Breast epithelium (tissue), 4 donors: ENCODE results near the gene DMP1. TPM values are rescaled to one million over a fixed set of nuclear protein-coding genes. Genes with fewer than 3 reads are reported as not detected.
"Not testable (repeated sequence)": the region's sequence is repeated elsewhere in the genome, so short reads cannot be mapped to it uniquely, and the experiment has no call there.

ENCODE experiments used
- DNase-seq, 2 donors: peaks; one replicate each; pipeline ENCODE4 v3.0.0-alpha.2; 2019; ENCODE audit warnings: low spot score in 2 of 2
- H3K27ac ChIP-seq, 2 donors: fragments of 200-600 bp; sonication (generic) in 1 of 2; one replicate each; pipeline ENCODE4 v1.5.1; 2016 to 2019; ENCODE audit warnings: mild to moderate bottlenecking in 1 of 2
- H3K27me3 ChIP-seq, 2 donors: fragments of 200-600 bp; sonication (generic) in 1 of 2; one replicate each; pipeline versions ENCODE4 v1.5.1 to v1.6.0; 2017 to 2019; ENCODE audit warnings: control low read depth in 1 of 2, mild to moderate bottlenecking in 1 of 2
- H3K36me3 ChIP-seq: fragments of 200-600 bp; one replicate; pipeline ENCODE4 v1.5.1; 2019
- H3K4me1 ChIP-seq, 2 donors: fragments of 200-600 bp; sonication (generic); one replicate each; pipeline ENCODE4 v1.5.1; 2016 to 2019; ENCODE audit warnings: control low read depth in 1 of 2
- H3K4me3 ChIP-seq, 3 donors: fragments of 200-600 bp; sonication (generic); 1 replicate in 2 of 3; 2 replicates in 1 of 3; pipeline ENCODE4 v1.5.1; 2016 to 2019; ENCODE audit warnings: mild to moderate bottlenecking in 3 of 3, moderate library complexity in 2 of 3
- H3K9me3 ChIP-seq, 2 donors: fragments of 200-600 bp; sonication (generic) in 1 of 2; one replicate each; pipeline ENCODE4 v1.5.1; 2016 to 2019; ENCODE audit warnings: control low read depth in 1 of 2
- POLR2A ChIP-seq: fragments of 450-650 bp; IDR thresholded peaks from one replicate; pipeline ENCODE4 v1.6.1; 2016; ENCODE audit warnings: antibody characterized with exemption, mild to moderate bottlenecking, moderate library complexity
- POLR2AphosphoS5 ChIP-seq, 3 donors: sonication (generic); formaldehyde crosslinking; IDR thresholded peaks; one replicate each; pipeline ENCODE4 v1.6.1; 2017; ENCODE audit warnings: antibody characterized with exemption in 3 of 3
- intact Hi-C: fragments of 100-400 bp; cut with DNase I; formaldehyde crosslinking; loops from one replicate; pipeline ENCODE4 v1.15.1; 2023; ENCODE audit warnings: low total_unique reads
- total RNA-seq, 3 donors: library from RNA; depleted of rRNA; stranded (reverse); fragments of >200 nt; gene quantifications; one replicate each; pipeline ENCODE4 v1.1.0, GENCODE V29; 2016
- TF ChIP-seq, protein P1 (sequence below), 3 donors: fragments of 450-650 bp; IDR thresholded peaks; one replicate each; pipeline ENCODE4 v1.5.1; 2016 to 2017; ENCODE audit warnings: antibody characterized with exemption in 3 of 3, mild to moderate bottlenecking in 3 of 3, moderate library complexity in 3 of 3

Gene DMP1
- total RNA-seq, 3 donors from 2014 or later = not detected

DNA sequence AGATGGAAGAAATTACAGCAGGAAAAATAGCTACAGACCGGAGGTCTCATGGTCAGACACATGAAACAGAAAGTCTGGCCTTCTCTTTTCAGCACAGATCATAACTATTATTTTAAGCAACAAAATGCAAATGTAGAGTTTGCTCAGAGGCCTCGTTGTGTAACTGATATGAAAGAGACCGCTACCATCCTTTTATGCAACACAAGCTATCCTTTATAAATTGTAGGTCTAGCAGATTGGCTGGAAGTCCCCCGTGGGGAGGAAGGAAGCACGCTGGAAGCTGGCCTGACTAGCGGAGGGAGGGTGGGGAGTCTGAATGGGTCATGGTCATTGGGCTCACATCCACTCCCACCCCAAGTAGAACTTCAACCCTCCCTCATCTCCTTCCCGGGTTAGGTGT is 27.7 kb downstream of the DMP1 start:
- Histone ChIP-seq H3K4me3 (no peak overlapping the region), H3K27me3 (no peaks in the 10 kb centered on the region), H3K27ac (peak overlapping the region in 1 of 2 donors; percentile 48), H3K36me3 (no peaks in the 10 kb centered on the region), H3K4me1 (no peaks in the 10 kb centered on the region), H3K9me3 (peaks cover 7 to 14% of the 10 kb centered on the region in 2 donors)
- peak in 1 of 2 donors; percentile 19 for DNase-seq
- TF ChIP-seq POLR2A (no peak), POLR2AphosphoS5 (IDR thresholded peaks at IDR 0.05) (no peak)
- TF ChIP-seq, protein P1, sequence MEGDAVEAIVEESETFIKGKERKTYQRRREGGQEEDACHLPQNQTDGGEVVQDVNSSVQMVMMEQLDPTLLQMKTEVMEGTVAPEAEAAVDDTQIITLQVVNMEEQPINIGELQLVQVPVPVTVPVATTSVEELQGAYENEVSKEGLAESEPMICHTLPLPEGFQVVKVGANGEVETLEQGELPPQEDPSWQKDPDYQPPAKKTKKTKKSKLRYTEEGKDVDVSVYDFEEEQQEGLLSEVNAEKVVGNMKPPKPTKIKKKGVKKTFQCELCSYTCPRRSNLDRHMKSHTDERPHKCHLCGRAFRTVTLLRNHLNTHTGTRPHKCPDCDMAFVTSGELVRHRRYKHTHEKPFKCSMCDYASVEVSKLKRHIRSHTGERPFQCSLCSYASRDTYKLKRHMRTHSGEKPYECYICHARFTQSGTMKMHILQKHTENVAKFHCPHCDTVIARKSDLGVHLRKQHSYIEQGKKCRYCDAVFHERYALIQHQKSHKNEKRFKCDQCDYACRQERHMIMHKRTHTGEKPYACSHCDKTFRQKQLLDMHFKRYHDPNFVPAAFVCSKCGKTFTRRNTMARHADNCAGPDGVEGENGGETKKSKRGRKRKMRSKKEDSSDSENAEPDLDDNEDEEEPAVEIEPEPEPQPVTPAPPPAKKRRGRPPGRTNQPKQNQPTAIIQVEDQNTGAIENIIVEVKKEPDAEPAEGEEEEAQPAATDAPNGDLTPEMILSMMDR (IDR thresholded peaks at IDR 0.05) = no peak
- intact Hi-C loops = no loop called here

DNA sequence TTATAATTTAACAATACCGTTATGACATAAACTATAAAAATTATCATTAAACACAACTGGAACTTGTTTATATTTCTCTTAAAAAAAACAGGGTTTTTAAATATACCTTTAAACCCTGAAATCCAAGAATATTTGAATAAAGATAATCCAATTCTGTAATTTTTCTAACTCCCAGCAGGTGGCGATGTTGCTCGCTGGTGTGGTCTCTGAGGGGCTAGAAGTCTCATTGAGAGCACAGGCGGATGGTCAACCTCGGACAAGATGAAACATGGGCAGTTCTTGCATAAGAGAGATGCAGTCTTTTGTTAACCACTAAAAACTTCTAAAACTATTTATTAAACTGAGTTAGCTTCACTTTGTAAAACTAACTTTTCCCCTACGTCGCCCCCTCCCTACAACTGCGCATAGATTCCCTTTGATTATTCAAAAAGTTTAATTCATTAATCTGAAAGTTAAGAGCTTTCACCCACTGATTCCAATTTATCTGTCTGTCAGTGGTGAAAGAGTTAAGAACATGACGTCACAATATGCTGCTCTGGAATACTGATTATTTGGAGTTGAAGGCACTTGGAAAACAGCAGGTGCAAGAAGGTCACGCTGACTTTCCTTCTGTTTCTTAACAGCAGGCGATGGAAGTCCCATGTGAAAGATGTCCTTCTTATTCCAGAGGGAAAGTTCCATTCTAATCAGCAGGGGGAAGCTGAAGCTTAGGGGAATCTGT is 29.5 kb downstream of the DMP1 start:
- no peaks in the 10 kb centered on the region for H3K27me3 ChIP-seq
- H3K9me3 ChIP-seq = no peaks in the 10 kb centered on the region
- H3K36me3 ChIP-seq = no peaks in the 10 kb centered on the region
- intact Hi-C loops = no loop called here
- no peak for DNase-seq
- TF ChIP-seq, protein P1 (IDR thresholded peaks at IDR 0.05) = peak; percentile 42 to 65 (median 64)
- TF ChIP-seq POLR2AphosphoS5 (IDR thresholded peaks at IDR 0.05) = no peak
- H3K4me3 ChIP-seq = no peak overlapping the region
- no peak overlapping the region for H3K27ac ChIP-seq
- H3K4me1 ChIP-seq = no peaks in the 10 kb centered on the region

GRCh38 chr4:87680271-87680670 is 30.2 kb downstream of the DMP1 start:
- H3K4me1 ChIP-seq = no peaks in the 10 kb centered on the region
- no peaks in the 10 kb centered on the region for H3K9me3 ChIP-seq
- no peak overlapping the region for H3K4me3 ChIP-seq
- intact Hi-C loops = no loop called here
- no peaks in the 10 kb centered on the region for H3K27me3 ChIP-seq
- no peak overlapping the region for H3K27ac ChIP-seq
- TF ChIP-seq POLR2AphosphoS5 (IDR thresholded peaks at IDR 0.05) (no peak), POLR2A (no peak)
- TF ChIP-seq, protein P1 (IDR thresholded peaks at IDR 0.05) = no peak
- H3K36me3 ChIP-seq = no peaks in the 10 kb centered on the region
- no peak for DNase-seq

DNA sequence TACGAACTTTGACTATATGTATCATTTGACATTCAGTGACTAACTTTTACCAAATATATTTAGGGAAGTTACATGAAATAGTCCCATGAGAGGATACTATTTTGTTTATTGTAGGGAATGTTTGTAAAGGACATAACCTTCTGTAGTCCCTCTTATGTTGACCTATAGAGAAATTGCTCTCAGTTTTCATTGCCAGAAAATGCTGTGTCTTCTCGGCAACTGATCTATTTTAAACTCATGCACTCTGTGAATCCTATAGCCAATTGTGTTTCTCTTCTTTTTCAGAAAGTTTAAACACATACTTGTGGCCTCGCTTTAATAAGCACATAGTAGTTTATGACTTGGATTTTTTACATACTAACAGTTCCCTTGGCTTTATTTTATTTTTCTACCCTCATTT is 38.2 kb downstream of the DMP1 start:
- Histone ChIP-seq H3K4me3 (no peak overlapping the region), H3K4me1 (no peaks in the 10 kb centered on the region), H3K36me3 (no peaks in the 10 kb centered on the region), H3K9me3 (peaks cover 16 to 24% of the 10 kb centered on the region in 2 donors), H3K27me3 (no peaks in the 10 kb centered on the region), H3K27ac (no peak overlapping the region)
- TF ChIP-seq, protein P1 (IDR thresholded peaks at IDR 0.05) = no peak
- TF ChIP-seq POLR2A = no peak
- TF ChIP-seq POLR2AphosphoS5 (IDR thresholded peaks at IDR 0.05) = no peak
- intact Hi-C loops = no loop called here
- DNase-seq = no peak

GRCh38 chr4:87690947-87691346 is 40.9 kb downstream of the DMP1 start:
- H3K4me3 ChIP-seq, H3K4me1 ChIP-seq, H3K36me3 ChIP-seq, DNase-seq, intact Hi-C loops, H3K27ac ChIP-seq, H3K27me3 ChIP-seq: not testable (repeated sequence)
- peaks cover 17 to 25% of the 10 kb centered on the region in 2 donors for H3K9me3 ChIP-seq

DNA sequence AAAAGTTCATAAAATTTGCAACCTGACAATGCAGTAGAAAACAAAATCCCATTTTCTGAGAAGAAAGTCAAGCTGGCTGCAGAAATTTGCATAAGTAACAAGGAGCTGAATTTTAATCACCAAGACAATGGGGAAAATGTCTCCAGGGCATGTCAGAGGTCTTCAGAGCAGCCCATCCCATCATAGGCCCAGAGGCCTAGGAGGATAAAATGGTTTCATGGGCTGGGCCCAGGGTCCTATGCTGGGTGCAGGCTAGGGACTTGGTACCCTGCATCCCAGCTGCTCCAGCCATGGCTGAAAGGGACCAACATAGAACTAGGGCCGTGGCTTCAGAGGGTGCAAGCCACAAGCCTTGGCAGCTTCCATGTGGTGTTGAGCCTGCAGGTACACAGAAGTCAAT is 42.0 kb downstream of the DMP1 start:
- DNase-seq, intact Hi-C loops, H3K36me3 ChIP-seq, H3K27ac ChIP-seq, H3K27me3 ChIP-seq, H3K4me3 ChIP-seq, H3K4me1 ChIP-seq: not testable (repeated sequence)
- H3K9me3 ChIP-seq = peaks cover 17 to 25% of the 10 kb centered on the region in 2 donors
